NOMO-1 treated with dmso at 0.1 percent for 144 hours (cell line): Measurements from ENCODE around the gene TESMIN.

Source experiments
- DNase-seq: peaks from one replicate; lab custom pipeline; 2025; ENCODE audit not compliant: unreplicated experiment; lab: John Stamatoyannopoulos, UW

The TESMIN gene, protein sequence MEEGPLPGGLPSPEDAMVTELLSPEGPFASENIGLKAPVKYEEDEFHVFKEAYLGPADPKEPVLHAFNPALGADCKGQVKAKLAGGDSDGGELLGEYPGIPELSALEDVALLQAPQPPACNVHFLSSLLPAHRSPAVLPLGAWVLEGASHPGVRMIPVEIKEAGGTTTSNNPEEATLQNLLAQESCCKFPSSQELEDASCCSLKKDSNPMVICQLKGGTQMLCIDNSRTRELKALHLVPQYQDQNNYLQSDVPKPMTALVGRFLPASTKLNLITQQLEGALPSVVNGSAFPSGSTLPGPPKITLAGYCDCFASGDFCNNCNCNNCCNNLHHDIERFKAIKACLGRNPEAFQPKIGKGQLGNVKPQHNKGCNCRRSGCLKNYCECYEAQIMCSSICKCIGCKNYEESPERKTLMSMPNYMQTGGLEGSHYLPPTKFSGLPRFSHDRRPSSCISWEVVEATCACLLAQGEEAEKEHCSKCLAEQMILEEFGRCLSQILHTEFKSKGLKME

DNA sequence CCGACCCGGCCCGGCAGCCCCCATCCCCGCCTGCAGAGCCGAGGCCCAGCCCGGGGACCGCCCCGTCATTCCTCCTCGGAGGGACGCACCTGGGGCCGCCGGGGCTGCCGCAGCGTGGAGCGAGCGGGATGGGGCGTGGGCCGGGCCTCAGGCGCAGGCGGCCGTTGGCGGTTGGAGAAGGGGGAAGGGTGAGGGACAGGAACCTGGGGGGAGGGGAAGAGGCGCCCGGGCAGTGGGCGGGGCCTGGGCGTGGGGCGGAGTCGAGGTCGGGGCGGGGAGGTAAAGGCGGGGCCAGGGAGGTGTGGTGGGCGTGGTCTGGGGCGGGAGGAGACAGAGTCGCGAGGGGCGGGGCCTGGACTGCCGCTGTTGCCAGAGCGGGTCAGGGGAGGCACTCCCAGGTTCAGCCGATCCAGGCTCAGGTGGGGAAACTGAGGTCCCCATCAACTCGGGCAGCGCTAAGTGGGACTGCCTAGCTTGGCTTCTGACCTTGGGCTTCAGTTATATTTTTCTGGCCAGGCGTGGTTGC is at the start of gene TESMIN:
Gene TESMIN, minus strand, starts transcription at position 190 of the 526 bp plus-strand sequence. CDS start 860 bp downstream, outside the sequence.
- DNase-seq = peak; percentile 87

- DNase-seq = no peak
Measured at GRCh38 chr11:68798221-68798813, 47.0 kb upstream of the TESMIN start.

- DNase-seq = no peak
Measured at GRCh38 chr11:68796801-68797200, 45.5 kb upstream of the TESMIN start.

DNA sequence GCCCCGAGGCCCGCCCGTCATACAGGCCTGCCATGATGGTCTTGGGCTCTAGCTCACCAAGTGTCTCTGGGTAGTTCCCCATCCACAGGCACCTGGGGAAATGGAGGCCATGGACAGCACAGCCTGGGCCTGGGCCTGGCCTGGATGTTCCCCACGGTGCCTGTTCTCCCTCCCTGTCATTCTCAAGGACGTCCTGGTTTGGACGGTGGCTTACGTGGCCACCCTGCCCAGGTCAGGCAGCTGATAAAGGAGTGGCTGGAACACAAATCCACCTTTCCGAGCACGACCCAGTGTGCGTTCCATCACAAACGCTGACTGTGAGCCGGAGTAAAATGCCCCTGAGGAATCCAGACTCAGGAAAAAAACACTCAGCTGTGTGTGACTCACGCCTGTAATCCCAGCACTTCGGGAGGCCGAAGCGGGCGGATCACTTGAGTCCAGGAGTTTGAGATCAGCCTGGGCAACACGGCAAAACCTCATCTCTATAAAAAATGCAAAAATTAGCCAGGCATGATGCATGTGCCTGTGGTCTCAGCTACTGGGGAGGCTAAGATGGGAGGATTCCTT is 41.2 kb upstream of the TESMIN start:
- no peak for DNase-seq

DNA sequence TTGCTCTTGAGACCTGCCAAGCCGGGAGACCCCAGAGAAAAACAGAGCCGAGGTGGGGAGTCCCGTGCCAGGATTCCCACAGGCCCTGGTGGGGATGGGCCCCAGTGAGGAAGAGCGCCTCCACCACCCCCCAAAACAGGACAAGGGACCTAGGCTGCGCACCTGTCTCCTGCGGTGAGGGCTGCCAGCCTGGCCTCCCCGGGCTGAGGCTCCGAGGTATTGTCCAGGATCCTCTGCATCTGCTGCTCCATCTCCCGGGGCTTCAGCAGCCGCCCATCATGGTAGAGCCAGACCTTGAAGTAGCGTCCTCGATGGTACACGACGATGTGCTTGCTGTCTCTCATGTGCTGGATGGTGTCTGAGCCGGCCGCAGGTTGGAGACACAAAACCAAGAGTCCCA is 33.3 kb upstream of the TESMIN start:
- DNase-seq = no peak

DNA sequence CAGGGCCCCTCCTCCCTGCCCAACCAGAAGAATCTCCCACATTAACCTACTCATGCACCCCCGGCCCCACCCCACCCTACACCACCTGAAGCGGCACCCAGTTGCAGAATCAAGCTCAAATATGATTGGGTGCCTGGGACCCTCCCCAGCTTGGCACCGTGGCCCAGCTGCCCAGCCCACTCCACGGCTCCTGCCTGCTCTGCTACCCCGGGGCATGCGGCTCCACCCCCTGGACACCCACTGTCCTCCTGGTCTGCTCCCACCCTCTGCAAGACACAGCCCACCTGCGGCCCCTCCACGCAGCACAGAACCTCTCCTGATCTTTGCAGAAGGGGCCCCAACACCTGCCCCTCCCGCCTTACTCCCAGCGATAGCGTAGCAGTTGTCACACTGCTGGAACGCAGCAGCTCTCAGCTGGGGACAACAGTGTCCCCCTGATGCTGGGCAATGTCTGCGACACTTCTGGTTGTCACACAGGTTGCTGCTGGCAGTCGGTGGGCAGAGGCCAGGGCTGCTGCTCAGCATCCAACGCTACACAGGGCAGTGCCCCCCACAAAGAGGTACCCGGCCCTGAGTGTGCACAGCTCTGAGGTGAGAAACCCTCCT is 32.0 kb upstream of the TESMIN start:
- DNase-seq = no peak

GRCh38 chr11:68782711-68783110 is 31.4 kb upstream of the TESMIN start:
- DNase-seq = no peak

GRCh38 chr11:68780829-68781228 is 29.5 kb upstream of the TESMIN start:
- no peak for DNase-seq

GRCh38 chr11:68778205-68778604 is 26.9 kb upstream of the TESMIN start:
- no peak for DNase-seq

DNA sequence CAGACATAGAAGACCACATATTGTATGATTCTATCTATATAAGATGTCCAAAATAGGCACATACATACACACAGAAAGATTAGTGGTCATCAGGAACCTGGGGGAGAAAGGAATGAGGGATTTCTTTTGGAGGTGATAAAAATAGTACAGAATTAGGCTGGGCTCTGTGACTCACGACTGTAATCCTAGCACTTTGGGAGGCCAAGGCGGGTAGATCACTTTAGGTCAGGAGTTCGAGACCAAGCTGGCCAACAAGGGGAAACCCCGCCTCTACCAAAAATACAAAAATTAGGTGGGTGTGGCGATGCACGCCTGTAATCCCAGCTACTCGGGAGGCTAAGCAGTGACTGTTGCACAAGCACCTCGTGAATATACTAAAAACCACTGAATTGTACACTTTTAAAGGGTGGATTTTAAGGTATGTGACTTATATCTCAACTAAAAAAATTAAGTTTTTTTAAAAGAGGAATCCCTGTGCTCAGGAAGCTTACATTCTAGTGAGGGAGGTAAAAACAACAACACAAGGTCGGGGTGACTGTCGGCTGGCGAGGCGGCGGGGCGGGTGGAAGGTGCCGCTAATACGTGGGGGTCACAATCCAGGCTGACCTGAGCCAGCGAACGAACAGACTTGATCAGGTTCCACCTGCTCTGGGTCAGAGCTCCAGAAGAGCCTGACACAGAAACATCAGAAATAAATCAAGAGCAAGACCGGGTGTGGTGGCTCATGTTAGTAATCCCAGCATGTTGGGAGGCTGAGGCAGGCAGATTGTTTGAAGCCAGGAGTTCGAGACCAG is 25.3 kb upstream of the TESMIN start:
- DNase-seq = no peak

- DNase-seq = no peak
Measured at GRCh38 chr11:68775951-68776388, 24.6 kb upstream of the TESMIN start.

GRCh38 chr11:68774194-68774585 is 22.9 kb upstream of the TESMIN start:
- DNase-seq = no peak

GRCh38 chr11:68773521-68774193 is 22.3 kb upstream of the TESMIN start:
- DNase-seq = no peak

DNA sequence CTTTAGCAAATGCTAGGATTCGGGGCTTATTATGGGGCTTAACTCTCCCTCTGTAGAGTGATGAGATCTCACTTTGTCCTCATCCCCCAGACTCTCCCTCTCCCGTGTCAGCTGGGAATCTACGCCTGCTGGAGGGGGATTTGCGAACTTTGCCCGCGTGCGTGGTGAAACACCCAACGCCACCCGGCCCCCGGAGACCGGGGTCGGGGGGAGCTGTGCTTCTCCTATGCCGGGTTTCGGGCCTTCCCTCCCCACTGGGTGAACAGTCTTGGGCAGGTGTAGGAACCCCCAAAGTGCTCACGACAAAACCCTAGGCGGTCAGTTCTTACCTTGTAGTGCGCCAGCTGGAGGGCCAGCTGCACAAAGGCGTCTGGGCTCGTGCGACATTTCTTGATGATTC is 21.6 kb upstream of the TESMIN start:
- DNase-seq = no peak

DNA sequence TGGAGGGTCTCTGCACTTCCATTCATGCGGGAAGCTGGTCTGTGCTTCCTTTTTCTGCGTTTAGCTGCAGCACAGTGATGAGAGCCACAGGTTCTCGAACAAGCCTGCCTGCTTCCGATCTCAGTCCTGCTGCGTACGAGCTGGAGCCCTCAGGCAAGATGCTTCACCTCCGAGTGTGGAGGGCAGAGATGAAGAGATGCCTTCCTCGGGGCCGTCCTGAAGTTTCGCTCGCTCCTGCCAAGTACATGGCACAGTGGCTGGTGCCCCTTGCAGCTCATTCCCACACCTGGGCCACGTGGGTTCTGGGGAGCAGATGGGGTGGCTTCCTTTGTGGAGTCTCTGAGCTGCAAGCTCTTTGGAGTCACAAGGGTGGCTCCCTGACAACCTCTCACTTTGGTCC is 19.5 kb upstream of the TESMIN start:
- no peak for DNase-seq

GRCh38 chr11:68767672-68768071 is 16.4 kb upstream of the TESMIN start:
- no peak for DNase-seq

- DNase-seq = no peak
Measured at GRCh38 chr11:68766786-68767185, 15.5 kb upstream of the TESMIN start.

DNA sequence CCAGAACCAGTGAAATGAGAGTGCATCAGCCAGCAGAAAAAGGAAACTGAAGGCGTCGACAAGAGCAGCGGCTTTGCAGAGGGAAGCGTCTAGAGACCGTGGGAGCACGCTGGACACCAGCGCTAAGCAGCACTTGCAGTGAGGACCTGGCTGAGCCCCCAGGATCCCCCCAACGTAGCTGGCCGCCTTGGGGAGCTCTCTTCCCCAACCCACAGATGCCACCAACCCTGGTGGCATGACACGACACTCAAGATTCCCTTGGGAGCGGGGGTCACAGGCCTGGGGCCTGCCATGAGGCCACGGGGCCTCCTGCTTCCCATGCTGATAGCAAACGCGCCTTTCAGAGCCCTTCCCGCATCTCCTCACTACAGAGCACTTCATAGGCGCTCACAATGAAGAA is 13.4 kb upstream of the TESMIN start:
- no peak for DNase-seq

DNA sequence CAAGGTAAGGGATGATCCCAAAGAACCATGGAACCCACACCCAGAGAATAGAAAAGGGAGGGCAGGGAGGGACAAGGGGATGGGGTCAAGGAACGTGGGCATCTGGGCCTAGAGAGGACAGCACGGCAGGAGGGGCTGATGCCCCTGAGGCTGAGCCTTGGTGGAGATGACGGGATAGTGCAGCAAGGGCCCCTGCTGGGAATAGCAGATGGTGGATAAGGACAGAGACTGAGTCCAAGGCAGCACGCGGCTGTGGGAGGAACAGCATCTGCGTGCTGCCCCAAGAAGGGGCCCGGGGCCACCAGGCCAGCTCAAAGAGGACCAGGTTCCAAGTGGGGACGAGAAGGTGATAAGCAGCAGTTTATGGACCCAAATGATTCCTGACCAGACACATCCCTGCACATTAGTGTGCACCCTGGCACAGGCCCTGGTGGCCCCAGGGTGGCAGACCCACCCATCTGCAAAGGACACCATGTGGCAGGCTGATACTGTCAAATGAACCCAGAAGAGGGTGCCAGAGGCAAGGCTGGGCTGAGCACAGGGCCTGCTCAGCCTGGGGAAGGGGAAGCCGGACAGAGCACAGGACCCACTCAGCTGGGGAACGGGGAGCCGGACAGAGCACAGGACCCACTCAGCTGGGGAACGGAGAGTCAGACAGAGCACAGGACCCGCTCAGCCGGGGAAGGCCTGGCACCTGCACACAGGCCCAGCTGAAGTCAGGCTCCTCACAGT is 12.8 kb upstream of the TESMIN start:
- DNase-seq = no peak
